Chondrocyte (in vitro differentiated cells): ENCODE data around the gene FOXN3. TPM values are rescaled to one million over a fixed set of nuclear protein-coding genes. Genes with fewer than 3 reads are reported as not detected.

Experiments
- DNase-seq: peaks from one replicate; pipeline ENCODE4 v3.0.0; 2021; ENCODE audit warnings: mixed read lengths, low spot score
- H3K27ac Mint-ChIP-seq: one replicate; pipeline ENCODE4 v1.8.0; 2021; ENCODE audit warnings: mild to moderate bottlenecking, moderate library complexity, mixed read lengths; ENCODE audit not compliant: unreplicated experiment
- H3K27me3 Mint-ChIP-seq: 2 replicates; pipeline ENCODE4 v1.8.0; 2021; ENCODE audit warnings: low read depth, mixed read lengths
- H3K36me3 Mint-ChIP-seq: 2 replicates; pipeline ENCODE4 v1.8.0; 2021; ENCODE audit warnings: low read depth, mixed read lengths
- H3K4me1 Mint-ChIP-seq: 2 replicates; pipeline ENCODE4 v1.8.0; 2021; ENCODE audit warnings: low read depth, mild to moderate bottlenecking, mixed read lengths
- H3K4me3 Mint-ChIP-seq: one replicate; pipeline ENCODE4 v1.8.0; 2021; ENCODE audit warnings: mild to moderate bottlenecking, moderate library complexity, mixed read lengths; ENCODE audit not compliant: unreplicated experiment
- H3K9me3 Mint-ChIP-seq: 2 replicates; pipeline ENCODE4 v1.8.0; 2021; ENCODE audit warnings: low read depth, mixed read lengths
- CTCF ChIP-seq: fragments of 200-600 bp; sonication (generic); IDR thresholded peaks from 2 replicates; pipeline ENCODE4 v1.5.0; 2021; ENCODE audit warnings: antibody characterized with exemption, mild to moderate bottlenecking, moderate library complexity
- total RNA-seq: library from RNA; stranded (reverse); gene quantifications from 3 replicates; pipeline ENCODE4 v1.2.1, GENCODE V29; 2021

The FOXN3 gene
- total RNA-seq, 1 donor from 2014 or later = 161 TPM

GRCh38 chr14:89141862-89142261 lies 275.2 kb downstream of the FOXN3 start:
- no peak for TF ChIP-seq CTCF
- no peaks in the 10 kb centered on the region for H3K27me3 Mint-ChIP-seq
- H3K9me3 Mint-ChIP-seq = peaks cover 6% of the 10 kb centered on the region
- no peak for DNase-seq
- peaks cover 24% of the 10 kb centered on the region for H3K4me1 Mint-ChIP-seq
- H3K36me3 Mint-ChIP-seq = peaks cover 3% of the 10 kb centered on the region
- H3K4me3 Mint-ChIP-seq = no peak overlapping the region
- H3K27ac Mint-ChIP-seq = no peak overlapping the region

GRCh38 chr14:89140326-89140725 lies 276.7 kb downstream of the FOXN3 start:
- no peak for DNase-seq
- H3K9me3 Mint-ChIP-seq = peaks cover 20% of the 10 kb centered on the region
- H3K27me3 Mint-ChIP-seq = no peaks in the 10 kb centered on the region
- H3K36me3 Mint-ChIP-seq = peaks cover 12% of the 10 kb centered on the region
- H3K4me1 Mint-ChIP-seq = peaks cover 24% of the 10 kb centered on the region
- no peak for TF ChIP-seq CTCF
- H3K27ac Mint-ChIP-seq = no peak overlapping the region
- H3K4me3 Mint-ChIP-seq = no peak overlapping the region

GRCh38 chr14:89139404-89140247 lies 277.4 kb downstream of the FOXN3 start:
- H3K4me3 Mint-ChIP-seq = no peak overlapping the region
- no peak overlapping the region for H3K27ac Mint-ChIP-seq
- no peak for TF ChIP-seq CTCF
- H3K4me1 Mint-ChIP-seq = peaks cover 24% of the 10 kb centered on the region
- peaks cover 22% of the 10 kb centered on the region for H3K9me3 Mint-ChIP-seq
- no peaks in the 10 kb centered on the region for H3K27me3 Mint-ChIP-seq
- no peak for DNase-seq
- H3K36me3 Mint-ChIP-seq = peaks cover 12% of the 10 kb centered on the region

- H3K36me3 Mint-ChIP-seq = peaks cover 12% of the 10 kb centered on the region
- no peaks in the 10 kb centered on the region for H3K27me3 Mint-ChIP-seq
- TF ChIP-seq CTCF = no peak
- H3K9me3 Mint-ChIP-seq = peaks cover 22% of the 10 kb centered on the region
- peaks cover 24% of the 10 kb centered on the region for H3K4me1 Mint-ChIP-seq
- no peak overlapping the region for H3K27ac Mint-ChIP-seq
- DNase-seq = no peak
- H3K4me3 Mint-ChIP-seq = no peak overlapping the region
Measured at GRCh38 chr14:89138846-89139245, 278.2 kb downstream of the FOXN3 start.

- Mint-ChIP-seq H3K36me3 (peaks cover 12% of the 10 kb centered on the region), H3K4me1 (peaks cover 24% of the 10 kb centered on the region), H3K27ac (peak overlapping the region; percentile 63), H3K9me3 (peaks cover 22% of the 10 kb centered on the region), H3K27me3 (no peaks in the 10 kb centered on the region), H3K4me3 (no peak overlapping the region)
- TF ChIP-seq CTCF = no peak
- DNase-seq = no peak
Measured at GRCh38 chr14:89137526-89138163, 279.4 kb downstream of the FOXN3 start.
